GM19239 (cell line): ENCODE data around the gene RPRD1B.
A peak's percentile ranks its signal among the peaks of the same experiment; 100 is the strongest.

ENCODE experiments used
- DNase-seq: peaks from one replicate; pipeline ENCODE4 v3.0.0; 2011; ENCODE audit warnings: low spot score; ENCODE audit not compliant: insufficient read length
- FAIRE-seq: peaks from 2 replicates; lab custom pipeline; 2011; peaks lifted over from hg19 to GRCh38; lab: Jason Lieb, UNC

Gene RPRD1B

GRCh38 chr20:38034108-38034649, 633 bp downstream of the RPRD1B start:
- peak; percentile 44 for FAIRE-seq
- DNase-seq = no peak

DNA sequence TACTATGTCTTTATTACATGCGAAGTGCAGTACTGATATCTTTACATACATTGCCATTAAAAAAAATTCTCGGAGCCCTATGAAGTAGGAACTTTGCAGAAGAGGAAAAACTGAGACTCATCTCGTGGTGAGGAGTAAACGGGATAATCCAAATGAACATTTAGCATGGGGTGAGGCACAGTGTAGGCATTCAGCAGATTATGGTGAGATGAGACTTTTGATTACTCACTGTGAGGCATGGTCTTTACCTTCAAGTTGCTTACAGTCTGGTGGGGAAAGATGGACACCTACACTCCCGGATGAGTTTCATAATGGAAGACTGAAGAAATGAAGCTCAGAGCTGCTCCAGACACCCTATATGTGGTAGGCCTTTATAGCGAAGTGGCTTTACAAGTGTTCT, 1.4 kb downstream of the RPRD1B start:
- FAIRE-seq = no peak
- no peak for DNase-seq

- FAIRE-seq = no peak
- DNase-seq = no peak
These were observed 2.8 kb downstream of the RPRD1B start for GRCh38 chr20:38036366-38036765.

DNA sequence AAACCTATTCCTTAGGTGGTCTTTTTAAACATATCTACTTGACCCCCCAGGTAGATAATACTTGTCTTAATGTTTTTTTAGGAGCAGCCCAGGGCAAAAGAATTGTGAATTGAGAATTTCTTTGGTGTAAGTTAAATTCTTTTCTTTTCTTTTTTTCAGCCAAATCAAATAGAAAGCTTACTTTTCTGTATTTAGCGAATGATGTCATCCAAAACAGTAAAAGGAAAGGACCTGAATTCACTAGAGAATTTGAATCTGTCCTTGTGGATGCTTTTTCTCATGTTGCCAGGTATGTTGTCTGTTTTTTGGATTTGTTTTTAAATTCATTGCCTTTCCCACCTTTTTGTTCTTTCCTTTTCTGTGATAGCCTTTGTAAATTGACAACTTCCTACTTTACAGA, 6.7 kb downstream of the RPRD1B start:
- FAIRE-seq (no peak), DNase-seq (no peak)

- DNase-seq = no peak
- FAIRE-seq = no peak
These were observed 10.2 kb downstream of the RPRD1B start for GRCh38 chr20:38043512-38044300.

DNA sequence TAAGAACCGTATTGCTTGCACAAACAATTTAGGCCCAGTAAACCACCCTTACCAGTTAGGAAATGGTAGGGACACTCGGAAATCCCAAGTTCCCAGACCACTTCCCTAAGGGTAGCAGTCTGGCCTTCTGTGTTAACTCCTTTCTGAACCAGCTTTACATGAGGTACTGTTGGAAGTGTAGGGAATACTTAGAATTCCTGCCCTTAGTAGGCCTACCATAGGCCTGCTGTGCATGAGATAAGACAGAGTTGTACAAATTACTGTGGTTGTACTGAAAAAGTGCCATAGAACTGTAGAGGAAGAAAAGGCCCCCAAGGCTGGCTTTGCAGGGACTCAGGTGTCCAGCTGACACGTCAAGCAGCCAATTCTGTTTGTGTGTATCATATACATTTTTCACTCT, 11.1 kb downstream of the RPRD1B start:
- FAIRE-seq (no peak), DNase-seq (no peak)

DNA sequence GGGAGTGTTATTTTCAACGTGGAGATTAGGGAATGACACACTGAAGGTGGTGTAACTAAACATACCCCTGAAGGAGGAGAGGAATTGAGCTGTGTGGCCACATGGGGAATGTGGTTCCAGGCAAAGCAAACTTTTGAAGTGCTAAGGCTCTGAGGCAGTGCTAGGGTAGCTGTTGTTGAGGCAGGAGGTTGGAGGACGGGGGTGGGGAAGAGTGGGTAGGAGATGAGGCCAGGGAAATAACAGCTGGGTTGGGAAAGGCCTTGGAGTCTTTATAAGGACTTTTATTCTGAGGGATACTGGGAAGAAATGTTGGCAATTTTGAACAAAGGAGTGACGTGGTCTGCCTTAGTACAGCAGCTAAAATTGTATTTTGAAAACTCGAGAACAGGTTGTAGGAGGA, 13.0 kb downstream of the RPRD1B start:
- DNase-seq (no peak), FAIRE-seq (no peak)

DNA sequence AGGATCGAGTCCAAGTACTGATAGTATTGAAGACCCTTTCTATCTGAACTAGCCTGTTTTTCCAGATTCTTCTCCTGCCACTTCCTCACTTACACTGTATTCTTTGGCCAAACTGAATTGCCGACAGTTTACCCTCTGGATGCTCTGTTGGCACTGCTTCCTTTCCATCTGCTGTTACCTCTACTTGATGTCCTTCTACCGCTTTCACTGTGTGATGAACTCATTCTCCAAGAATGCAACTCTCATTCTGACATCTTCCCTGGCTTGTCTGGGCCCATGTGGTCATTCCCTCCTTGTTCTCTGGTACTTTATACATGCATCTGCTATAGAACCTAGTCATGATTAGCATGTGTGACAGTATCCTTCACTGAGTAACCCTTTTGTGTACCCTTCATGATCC, 16.3 kb downstream of the RPRD1B start:
- DNase-seq = no peak
- no peak for FAIRE-seq

DNA sequence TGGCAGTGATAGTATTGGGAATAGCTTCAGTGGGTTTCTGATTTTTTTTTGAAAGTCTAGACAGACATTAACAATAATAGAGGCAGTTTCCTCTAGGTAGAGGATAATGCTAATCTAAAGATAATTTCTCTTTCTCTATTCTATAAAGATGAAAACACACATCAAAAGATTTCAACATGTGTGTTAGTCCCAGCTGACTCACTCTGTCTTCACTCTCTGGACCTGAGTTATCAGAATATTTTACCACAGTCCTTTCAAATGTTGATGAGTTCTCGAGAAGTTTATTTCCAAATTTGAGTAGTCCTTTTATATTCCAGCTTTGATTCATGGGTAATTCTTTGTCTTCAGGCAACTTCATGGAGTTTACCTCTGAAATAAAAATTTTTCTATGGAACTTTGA, 17.1 kb downstream of the RPRD1B start:
- FAIRE-seq = no peak
- no peak for DNase-seq

DNA sequence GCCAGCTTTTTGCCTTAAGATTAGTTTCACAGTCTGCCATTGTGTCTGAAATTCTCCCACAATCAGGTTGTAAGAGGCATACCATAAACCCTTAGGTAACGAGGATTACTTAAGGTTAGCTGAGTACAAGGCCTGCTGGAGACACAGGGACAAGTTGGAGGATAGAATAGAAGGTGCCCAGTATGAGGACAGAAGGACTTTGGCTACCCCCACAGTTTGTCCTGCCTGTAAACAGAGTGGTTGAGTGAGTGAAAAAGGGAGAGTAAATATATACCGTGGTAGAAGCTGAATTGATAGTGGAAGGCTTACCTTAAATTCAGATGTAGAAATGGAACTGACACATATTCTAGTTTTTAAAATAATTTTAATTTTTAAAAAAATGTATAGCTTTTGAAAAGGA, 19.3 kb downstream of the RPRD1B start:
- no peak for DNase-seq
- FAIRE-seq = no peak

DNA sequence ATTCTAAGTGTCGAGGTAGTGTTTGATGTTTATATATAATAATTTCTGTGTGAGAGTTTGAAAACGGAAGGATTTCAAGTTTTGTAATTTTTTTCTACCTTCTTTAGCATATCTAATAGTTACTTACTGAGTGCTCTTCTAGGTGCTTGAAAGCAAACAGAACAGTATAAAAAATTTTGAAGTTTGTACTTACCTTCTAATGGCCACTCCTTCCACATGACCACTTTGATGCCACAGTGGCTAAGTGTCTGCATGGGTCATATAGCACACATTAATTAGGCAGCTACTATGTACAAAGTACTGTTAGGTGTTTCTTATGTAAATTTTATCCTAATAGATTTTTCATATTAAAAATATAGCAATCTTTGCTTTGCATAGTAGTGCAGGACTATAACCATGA, 21.1 kb downstream of the RPRD1B start:
- FAIRE-seq (no peak), DNase-seq (no peak)

GRCh38 chr20:38055294-38055693, 21.7 kb downstream of the RPRD1B start:
- FAIRE-seq = no peak
- no peak for DNase-seq

DNA sequence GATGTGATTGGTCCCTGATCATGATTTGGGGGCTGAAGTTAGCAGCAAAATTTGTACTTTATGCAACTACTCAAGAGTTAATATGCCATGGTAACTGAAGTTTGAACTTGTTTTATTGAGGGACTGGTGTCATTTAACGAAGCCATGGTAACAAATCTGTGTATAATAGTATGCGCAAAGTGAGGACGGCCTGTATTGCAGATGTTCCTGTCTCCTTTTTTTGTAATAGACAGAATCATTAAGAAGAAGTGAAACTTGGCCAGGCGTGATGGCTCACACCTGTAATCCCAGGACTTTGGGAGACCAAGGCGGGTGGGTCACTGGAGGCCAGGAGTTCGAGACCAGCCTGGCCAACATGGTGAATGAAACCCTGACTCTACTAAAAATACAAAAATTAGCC, 22.3 kb downstream of the RPRD1B start:
- DNase-seq = no peak

GRCh38 chr20:38057351-38057972, 23.9 kb downstream of the RPRD1B start:
- DNase-seq = peak; percentile 51
- peak; percentile 96 for FAIRE-seq

More for the DNA sequence above, 22.3 kb downstream of the RPRD1B start:
- no peak for FAIRE-seq

- no peak for DNase-seq
- FAIRE-seq = no peak
These were observed 26.3 kb downstream of the RPRD1B start for GRCh38 chr20:38059832-38060231.

GRCh38 chr20:38060536-38060935, 27.0 kb downstream of the RPRD1B start:
- DNase-seq (no peak), FAIRE-seq (peak; percentile 87)

DNA sequence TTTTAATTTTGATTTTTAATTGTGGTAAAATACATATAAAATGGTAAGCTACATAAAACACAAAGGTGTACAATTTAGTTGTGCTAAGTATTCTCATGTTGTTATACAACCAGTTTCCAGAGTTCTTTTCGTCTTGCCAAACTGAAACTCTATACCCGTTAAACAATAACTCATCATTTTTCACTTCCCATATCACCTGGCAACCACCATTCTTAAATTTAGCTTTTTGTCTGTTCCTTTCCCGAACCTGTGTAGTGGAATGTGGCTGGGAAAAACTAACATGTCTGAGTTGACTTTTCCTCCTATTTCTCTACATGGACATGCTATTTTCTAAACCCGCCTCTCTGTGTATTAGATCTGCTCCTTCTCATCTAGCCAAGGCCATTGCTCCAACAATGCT, 27.6 kb downstream of the RPRD1B start:
- peak; percentile 95 for FAIRE-seq
- no peak for DNase-seq

GRCh38 chr20:38062890-38063289, 29.3 kb downstream of the RPRD1B start:
- DNase-seq (no peak), FAIRE-seq (peak; percentile 26)

DNA sequence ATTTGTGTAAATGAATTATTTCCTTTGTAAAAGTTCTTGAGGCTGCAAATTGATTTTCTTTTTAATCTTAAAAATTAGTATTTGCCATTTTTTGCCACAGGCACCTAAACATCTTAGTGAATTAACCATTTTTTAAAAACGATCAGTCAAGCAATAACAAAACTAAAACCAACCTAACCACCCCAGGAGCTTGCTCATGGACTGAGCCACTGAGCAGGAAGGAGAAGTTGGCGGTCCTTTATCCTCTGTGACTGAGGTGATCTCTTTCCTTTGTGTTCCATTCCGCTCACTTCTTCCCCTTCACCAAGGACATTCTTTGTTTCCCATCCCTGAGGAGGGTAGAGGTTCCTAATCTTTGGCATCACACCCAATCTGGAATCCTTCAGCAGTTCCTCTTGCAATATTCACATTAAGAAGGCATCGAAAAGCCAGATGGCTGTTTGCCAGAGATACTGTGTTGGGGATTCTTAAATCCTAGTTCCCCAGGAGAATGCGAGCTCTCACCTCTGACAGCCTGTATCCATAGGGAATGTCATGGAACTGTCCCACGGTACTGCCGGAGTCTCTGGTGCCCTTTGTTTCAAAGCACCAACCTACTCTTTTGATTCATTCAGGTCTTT, 30.5 kb downstream of the RPRD1B start:
- FAIRE-seq = peak; percentile 86
- peak; percentile 44 for DNase-seq

DNA sequence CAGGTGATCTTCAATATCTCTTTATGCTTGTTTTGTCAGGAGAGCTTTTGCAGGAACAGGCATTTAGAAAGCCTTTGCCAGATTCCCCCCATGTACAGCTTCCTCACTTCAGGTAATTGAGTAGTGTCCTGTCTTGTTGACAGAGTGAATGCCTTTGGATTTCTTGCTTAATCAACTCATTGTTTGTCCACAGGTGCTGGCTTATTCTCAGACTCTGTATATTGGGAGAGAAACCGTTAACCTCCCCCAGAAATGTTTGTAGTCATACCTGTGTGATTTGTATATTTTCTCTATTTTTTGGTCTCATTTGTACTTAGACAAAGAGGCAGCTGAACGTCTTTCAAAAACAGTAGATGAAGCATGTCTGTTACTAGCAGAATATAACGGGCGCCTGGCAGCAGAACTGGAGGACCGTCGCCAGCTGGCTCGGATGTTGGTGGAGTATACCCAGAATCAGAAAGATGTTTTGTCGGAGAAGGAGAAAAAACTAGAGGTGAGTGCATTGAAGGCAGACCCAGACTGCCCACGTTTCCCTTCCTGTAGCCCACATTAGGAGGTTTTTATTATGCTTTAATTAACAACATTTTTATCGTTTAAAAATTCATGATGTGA, 32.3 kb downstream of the RPRD1B start:
- DNase-seq = no peak
- FAIRE-seq = no peak
